ENCODE measurements around the gene DDX28.
"Not testable (repeated sequence)": the region's sequence is repeated elsewhere in the genome, so short reads cannot be mapped to it uniquely, and the experiment has no call there.

Gene DDX28

GRCh38 chr16:67994040-67994408 lies 29.0 kb downstream of the DDX28 start:
- not testable (repeated sequence) for DNase-seq (ENCODE audit: low read depth)

- DNase-seq (ENCODE audit: low read depth): peak; percentile 74
These were observed 29.6 kb downstream of the DDX28 start for GRCh38 chr16:67993207-67994039.

- DNase-seq (ENCODE audit: low read depth): no peak
These were observed 30.3 kb downstream of the DDX28 start for GRCh38 chr16:67992661-67993206.

GRCh38 chr16:67990018-67990386 lies 33.0 kb downstream of the DDX28 start:
- DNase-seq (ENCODE audit: low read depth): no peak

GRCh38 chr16:67989322-67990017 lies 33.6 kb downstream of the DDX28 start:
- no peak for DNase-seq (ENCODE audit: low read depth)

GRCh38 chr16:67988675-67989074 lies 34.4 kb downstream of the DDX28 start:
- DNase-seq (ENCODE audit: low read depth): no peak

GRCh38 chr16:67987460-67988160 lies 35.4 kb downstream of the DDX28 start:
- DNase-seq (ENCODE audit: low read depth): no peak

GRCh38 chr16:67986949-67987348 lies 36.1 kb downstream of the DDX28 start:
- no peak for DNase-seq (ENCODE audit: low read depth)

GRCh38 chr16:67982011-67982696 lies 40.9 kb downstream of the DDX28 start:
- DNase-seq (ENCODE audit: low read depth): no peak

GRCh38 chr16:67979955-67980678 lies 42.9 kb downstream of the DDX28 start, which contains the start of gene DPEP3:
DPEP3 (minus strand) TSS chr16:67980499; CDS start chr16:67980380, 119 bp downstream.
- DNase-seq (ENCODE audit: low read depth): no peak

- no peak for DNase-seq (ENCODE audit: low read depth)
These were observed 45.4 kb downstream of the DDX28 start for GRCh38 chr16:67977469-67978227.

GRCh38 chr16:67977005-67977404 lies 46.0 kb downstream of the DDX28 start:
- no peak for DNase-seq (ENCODE audit: low read depth)

- no peak for DNase-seq (ENCODE audit: low read depth)
These were observed 46.8 kb downstream of the DDX28 start for GRCh38 chr16:67976205-67976604.

- no peak for DNase-seq (ENCODE audit: low read depth)
These were observed 47.5 kb downstream of the DDX28 start for GRCh38 chr16:67975321-67976105.

GRCh38 chr16:67972285-67972684 lies 50.7 kb downstream of the DDX28 start:
- DNase-seq (ENCODE audit: low read depth): not testable (repeated sequence)

- no peak for DNase-seq (ENCODE audit: low read depth)
These were observed 51.9 kb downstream of the DDX28 start for GRCh38 chr16:67971111-67971510.

Measured in activated T-helper 1 cell treated with Interleukin-2 at 50 U/mL for 16 hours (primary cell).